ENCODE results near the gene BIRC2.

Gene BIRC2

DNA sequence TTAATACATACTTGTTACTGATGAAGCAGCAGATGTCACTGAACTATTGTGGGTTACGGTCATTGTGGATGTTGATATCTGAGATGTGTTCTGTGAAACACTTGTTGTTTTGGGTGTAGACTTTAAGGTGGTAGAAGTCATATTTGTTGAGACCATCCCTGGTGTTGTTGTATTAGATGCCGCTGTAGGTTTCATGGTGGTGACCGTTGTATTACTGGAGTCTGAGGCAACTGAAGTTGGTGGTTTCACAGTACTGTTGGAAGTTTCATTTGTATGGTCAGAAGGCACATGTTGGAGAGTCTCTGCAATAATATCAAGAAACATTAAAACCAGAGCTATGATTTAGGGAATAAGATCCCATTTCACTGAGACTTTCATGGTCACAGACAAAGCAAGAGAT lies 54.9 kb downstream of the BIRC2 start:
- no peak for DNase-seq (ENCODE audit: low read depth in 2 of 2)

- no peak for DNase-seq (ENCODE audit: low read depth in 2 of 2)
Observed at GRCh38 chr11:102402548-102402947, 55.5 kb downstream of the BIRC2 start.

DNA sequence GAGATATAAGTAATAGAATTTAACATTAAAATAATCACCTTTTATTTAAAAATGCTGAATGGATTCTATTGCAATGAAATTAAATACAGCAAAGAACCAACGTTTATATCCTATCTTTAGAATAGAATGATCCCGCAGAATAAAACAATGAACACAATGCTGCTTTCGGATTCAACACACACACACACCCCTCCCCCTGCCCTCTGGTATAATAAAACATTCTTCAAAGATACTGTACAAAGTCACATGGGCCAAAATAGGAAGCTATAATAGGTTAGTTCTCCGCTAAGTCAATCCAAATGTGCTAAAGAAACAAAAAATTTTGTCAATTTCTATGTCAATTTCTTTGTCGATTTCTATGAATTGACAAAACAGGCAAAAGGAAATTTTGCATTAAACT lies 58.5 kb downstream of the BIRC2 start:
- no peak for DNase-seq (ENCODE audit: low read depth in 2 of 2)

GRCh38 chr11:102406099-102406498 lies 59.1 kb downstream of the BIRC2 start:
- no peak for DNase-seq (ENCODE audit: low read depth in 2 of 2)

- no peak for DNase-seq (ENCODE audit: low read depth in 2 of 2)
Observed at GRCh38 chr11:102407901-102408300, 60.9 kb downstream of the BIRC2 start.

GRCh38 chr11:102408339-102408738 lies 61.3 kb downstream of the BIRC2 start:
- no peak for DNase-seq (ENCODE audit: low read depth in 2 of 2)

- no peak for DNase-seq (ENCODE audit: low read depth in 2 of 2)
Observed at GRCh38 chr11:102410382-102410784, 63.4 kb downstream of the BIRC2 start.

GRCh38 chr11:102411142-102411541 lies 64.1 kb downstream of the BIRC2 start:
- DNase-seq (ENCODE audit: low read depth in 2 of 2), result no peak

DNA sequence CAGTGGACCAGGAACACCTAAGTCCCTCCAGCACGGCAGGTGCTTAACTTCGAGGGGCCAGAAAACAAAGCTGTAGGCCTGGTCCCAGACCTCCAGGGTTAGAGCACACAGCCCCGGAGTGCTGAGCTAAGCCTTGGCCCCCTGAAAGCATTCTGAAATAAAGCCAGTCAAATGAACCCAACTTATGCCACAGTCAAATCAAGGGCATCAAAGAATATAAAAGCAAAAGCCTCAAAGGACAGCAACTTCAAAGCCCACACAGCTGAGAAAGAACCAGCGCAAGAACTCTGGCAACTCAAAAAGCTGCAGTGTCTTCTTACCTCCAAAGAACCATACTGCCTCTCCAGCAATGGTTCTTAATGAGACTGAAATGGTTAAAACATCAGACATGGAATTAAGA lies 66.5 kb downstream of the BIRC2 start:
- DNase-seq (ENCODE audit: low read depth in 2 of 2), result no peak

- no peak for DNase-seq (ENCODE audit: low read depth in 2 of 2)
Observed at GRCh38 chr11:102414559-102414958, 67.5 kb downstream of the BIRC2 start.

- DNase-seq (ENCODE audit: low read depth in 2 of 2), result no peak
Observed at GRCh38 chr11:102415304-102415916, 68.4 kb downstream of the BIRC2 start.

- no peak for DNase-seq (ENCODE audit: low read depth in 2 of 2)
Observed at GRCh38 chr11:102416976-102417375, 70.0 kb downstream of the BIRC2 start.

GRCh38 chr11:102419181-102419580 lies 72.2 kb downstream of the BIRC2 start:
- no peak for DNase-seq (ENCODE audit: low read depth in 2 of 2)

DNA sequence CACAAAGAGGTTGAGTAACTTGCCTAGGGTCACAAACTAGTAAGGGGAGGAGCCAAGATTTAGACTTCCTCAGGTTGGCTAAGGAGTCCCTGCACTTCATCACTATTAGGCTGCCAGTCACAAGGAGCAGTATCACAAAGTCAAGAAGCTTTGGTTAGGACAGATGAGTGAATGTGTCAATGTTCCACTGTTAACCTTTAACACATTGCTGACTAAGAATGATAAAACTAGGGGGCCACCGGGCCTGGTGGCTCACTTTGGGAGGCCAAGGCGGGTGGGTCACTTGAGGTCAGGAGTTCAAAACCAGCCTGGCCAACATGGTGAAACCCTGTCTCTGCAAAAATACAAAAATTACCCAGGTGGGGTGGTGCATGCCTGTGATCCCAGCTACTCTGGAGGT lies 73.5 kb downstream of the BIRC2 start:
- DNase-seq (ENCODE audit: low read depth in 2 of 2), result no peak

- DNase-seq (ENCODE audit: low read depth in 2 of 2), result no peak
Observed at GRCh38 chr11:102421261-102421660, 74.2 kb downstream of the BIRC2 start.

DNA sequence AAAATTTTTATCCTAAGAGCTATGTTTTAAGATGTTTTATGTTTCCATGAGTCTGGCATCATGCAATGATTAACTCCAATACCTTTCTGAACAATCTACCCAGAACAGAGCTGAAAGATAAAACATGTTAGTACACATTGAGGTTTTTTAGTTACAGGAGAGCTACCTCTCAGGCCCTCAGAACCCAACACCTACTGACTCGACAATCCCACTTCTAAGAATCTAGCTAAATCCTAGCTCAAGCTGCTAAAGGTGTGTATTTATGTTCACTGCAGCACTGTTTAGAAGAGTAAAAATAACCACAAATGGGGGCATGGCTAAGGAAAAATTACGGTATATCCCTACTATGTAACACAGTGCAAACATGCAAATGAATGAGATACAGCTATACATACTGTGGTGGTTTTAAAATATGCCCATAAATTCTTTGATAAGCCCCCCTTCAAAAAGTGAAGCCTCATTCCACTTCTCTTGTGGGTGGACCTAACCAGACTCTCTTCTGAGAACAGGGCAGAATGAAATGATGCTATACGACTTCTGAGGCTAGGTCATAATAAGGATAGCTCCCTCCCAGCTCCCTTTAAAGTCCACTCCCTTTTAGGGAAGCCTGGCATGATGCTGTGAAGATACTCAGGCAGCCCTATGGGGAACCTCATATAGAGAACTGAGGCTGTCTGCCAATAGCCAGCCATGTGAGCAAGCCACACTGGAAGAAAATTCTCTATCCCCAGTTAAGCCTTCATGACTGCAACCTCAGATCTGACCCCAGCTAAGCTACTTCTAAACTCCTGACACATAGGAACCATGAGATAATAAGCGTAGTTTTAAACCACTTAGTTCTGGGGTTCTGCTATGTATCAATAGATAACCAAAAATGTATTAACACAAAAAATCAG lies 76.1 kb downstream of the BIRC2 start:
- no peak for DNase-seq (ENCODE audit: low read depth in 2 of 2)

GRCh38 chr11:102423936-102424335 lies 76.9 kb downstream of the BIRC2 start:
- DNase-seq (ENCODE audit: low read depth in 2 of 2), result no peak

- no peak for DNase-seq (ENCODE audit: low read depth in 2 of 2)
Observed at GRCh38 chr11:102426000-102426399, 79.0 kb downstream of the BIRC2 start.

DNA sequence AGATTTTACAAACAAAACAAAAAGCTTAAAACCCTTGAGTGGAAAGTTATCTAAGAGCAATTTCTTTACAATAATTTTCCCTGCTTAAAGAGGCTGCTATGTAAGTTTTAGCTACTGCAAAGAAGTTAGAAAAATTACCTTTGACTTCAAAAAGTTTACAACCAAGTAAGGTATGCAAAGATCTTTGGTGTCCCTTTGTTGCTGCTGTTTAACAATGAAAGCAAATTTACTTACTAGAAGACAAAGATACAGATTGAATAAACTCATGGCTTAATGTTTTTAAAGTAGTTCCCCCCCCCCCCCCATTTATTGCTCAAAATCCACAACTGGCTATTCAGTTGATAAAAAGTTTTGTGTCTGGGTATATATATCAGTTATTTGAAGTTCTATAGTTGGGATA lies 79.6 kb downstream of the BIRC2 start:
- DNase-seq (ENCODE audit: low read depth in 2 of 2), result no peak

DNA sequence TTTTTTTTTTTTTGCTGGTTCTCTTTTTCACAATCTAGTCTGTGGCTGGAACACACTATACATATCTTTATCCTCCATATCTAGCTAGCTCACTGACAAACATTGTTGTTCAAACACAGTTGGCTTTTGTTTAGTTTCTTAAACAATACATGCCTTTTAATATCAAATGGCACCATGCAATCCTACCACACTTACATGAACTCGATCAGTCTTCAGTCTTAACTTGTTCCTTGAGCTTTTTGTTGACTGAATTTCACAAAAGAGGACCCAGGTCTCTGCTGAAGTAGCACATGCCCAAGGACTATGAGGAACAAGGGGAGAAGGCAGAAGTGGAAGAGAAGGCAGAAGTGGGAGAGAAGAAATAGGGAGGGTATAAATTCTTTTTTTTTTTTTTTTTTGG lies 80.1 kb downstream of the BIRC2 start:
- no peak for DNase-seq (ENCODE audit: low read depth in 2 of 2)

Data from activated CD8-positive, alpha-beta memory T cell treated with anti-CD3 and anti-CD28 coated beads for 4 hours (primary cell).